ENCODE measurements around the gene CBR1. TPM values are rescaled to one million over a fixed set of nuclear protein-coding genes. Genes with fewer than 3 reads are reported as not detected.

The CBR1 gene
- total and polyA plus RNA-seq, 9 of the 15 experiments (the other 6 are each of a cell fraction or from before 2014, with no cell fraction given), result 2.5 to 33.8 (median 15.1) TPM

DNA sequence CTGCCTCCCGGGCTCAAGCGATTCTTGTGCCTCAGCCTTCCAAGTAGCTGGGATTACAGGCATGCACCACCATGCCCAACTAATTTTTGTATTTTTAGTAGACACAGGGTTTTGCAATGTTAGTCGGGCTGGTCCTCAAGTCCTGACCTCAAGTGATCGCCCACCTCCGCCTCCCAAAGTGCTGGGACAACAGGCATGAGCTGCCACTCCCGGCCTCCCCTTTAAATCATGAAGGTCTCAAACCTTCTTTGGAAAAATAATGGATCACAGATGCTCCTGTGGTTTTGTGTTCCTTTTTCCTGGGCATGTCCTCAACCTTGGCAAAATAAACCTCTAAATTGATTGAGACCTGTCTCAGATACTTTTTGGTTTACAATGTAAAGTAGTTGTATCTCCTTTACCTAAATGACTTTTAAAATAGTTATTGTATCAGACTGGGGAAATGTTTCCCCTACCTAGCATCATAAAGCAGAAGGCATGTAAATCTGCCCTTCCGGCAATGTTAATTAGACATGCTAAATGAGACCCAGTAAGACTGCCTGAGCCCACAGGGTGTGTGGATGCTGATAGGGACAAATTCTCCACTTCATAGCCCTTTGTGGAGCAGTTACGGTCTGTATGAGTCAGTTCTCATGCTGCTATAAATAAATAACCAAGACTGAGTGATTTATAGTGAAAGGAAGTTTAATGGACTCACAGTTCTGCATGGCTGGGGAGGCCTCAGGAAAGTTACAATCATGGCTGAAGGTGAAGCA lies 27.8 kb downstream of the CBR1 start (continued):
- TF ChIP-seq, protein P1, sequence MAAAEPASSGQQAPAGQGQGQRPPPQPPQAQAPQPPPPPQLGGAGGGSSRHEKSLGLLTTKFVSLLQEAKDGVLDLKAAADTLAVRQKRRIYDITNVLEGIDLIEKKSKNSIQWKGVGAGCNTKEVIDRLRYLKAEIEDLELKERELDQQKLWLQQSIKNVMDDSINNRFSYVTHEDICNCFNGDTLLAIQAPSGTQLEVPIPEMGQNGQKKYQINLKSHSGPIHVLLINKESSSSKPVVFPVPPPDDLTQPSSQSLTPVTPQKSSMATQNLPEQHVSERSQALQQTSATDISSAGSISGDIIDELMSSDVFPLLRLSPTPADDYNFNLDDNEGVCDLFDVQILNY (CRISPR knock-in tag; IDR thresholded peaks at IDR 0.05), result no peak
- no peak for TF ChIP-seq NFRKB (IDR thresholded peaks at IDR 0.05; ENCODE audit: low read depth)
- TF ChIP-seq ZNF24 (IDR thresholded peaks at IDR 0.05), result no peak
- TF ChIP-seq POLR2AphosphoS5 (IDR thresholded peaks at IDR 0.05; ENCODE audit: control insufficient read depth, insufficient read depth, low read depth, low read length), result peak; percentile 44; the same call in 1 of the 2 replicates
- TF ChIP-seq, protein P2, sequence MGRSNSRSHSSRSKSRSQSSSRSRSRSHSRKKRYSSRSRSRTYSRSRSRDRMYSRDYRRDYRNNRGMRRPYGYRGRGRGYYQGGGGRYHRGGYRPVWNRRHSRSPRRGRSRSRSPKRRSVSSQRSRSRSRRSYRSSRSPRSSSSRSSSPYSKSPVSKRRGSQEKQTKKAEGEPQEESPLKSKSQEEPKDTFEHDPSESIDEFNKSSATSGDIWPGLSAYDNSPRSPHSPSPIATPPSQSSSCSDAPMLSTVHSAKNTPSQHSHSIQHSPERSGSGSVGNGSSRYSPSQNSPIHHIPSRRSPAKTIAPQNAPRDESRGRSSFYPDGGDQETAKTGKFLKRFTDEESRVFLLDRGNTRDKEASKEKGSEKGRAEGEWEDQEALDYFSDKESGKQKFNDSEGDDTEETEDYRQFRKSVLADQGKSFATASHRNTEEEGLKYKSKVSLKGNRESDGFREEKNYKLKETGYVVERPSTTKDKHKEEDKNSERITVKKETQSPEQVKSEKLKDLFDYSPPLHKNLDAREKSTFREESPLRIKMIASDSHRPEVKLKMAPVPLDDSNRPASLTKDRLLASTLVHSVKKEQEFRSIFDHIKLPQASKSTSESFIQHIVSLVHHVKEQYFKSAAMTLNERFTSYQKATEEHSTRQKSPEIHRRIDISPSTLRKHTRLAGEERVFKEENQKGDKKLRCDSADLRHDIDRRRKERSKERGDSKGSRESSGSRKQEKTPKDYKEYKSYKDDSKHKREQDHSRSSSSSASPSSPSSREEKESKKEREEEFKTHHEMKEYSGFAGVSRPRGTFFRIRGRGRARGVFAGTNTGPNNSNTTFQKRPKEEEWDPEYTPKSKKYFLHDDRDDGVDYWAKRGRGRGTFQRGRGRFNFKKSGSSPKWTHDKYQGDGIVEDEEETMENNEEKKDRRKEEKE (IDR thresholded peaks at IDR 0.05; ENCODE audit: borderline replicate concordance in 1 of 2, control insufficient read depth in 1 of 2, low read depth in 2 of 2, low read length in 1 of 2), result no peak
- TF ChIP-seq CEBPG (CRISPR knock-in tag; IDR thresholded peaks at IDR 0.05), result no peak
- no peak for TF ChIP-seq CEBPG (tag; conservative IDR thresholded peaks at IDR 0.05 in 1 of 2, IDR thresholded peaks at IDR 0.05 in 1 of 2)
- no peak for TF ChIP-seq ELF1 (tag; IDR thresholded peaks at IDR 0.05)
- TF ChIP-seq MAZ (CRISPR knock-in tag; conservative IDR thresholded peaks at IDR 0.05 in 1 of 2, IDR thresholded peaks at IDR 0.05 in 1 of 2), result 0 out of 4 replicates have a peak, but pooled peaks of 1 of the 2 experiments have one; percentile 41
- TF ChIP-seq ZNF431 (CRISPR knock-in tag; IDR thresholded peaks at IDR 0.05), result 0 out of 2 replicates have a peak, but pooled peaks have one; percentile 37
- peak; percentile 69 for TF ChIP-seq CBFA2T3 (IDR thresholded peaks at IDR 0.05)
- no peak; a peak in 1 of 4 replicates for TF ChIP-seq TEAD1 (CRISPR knock-in tag; IDR thresholded peaks at IDR 0.05)
- TF ChIP-seq MCM3 (IDR thresholded peaks at IDR 0.05), result no peak
- TF ChIP-seq ETV1 (tag; conservative IDR thresholded peaks at IDR 0.05; ENCODE audit: low read depth), result peak; percentile 33; the same call in 1 of the 2 replicates
- TF ChIP-seq TGIF2 (CRISPR knock-in tag; IDR thresholded peaks at IDR 0.05), result no peak
- TF ChIP-seq, protein P3, sequence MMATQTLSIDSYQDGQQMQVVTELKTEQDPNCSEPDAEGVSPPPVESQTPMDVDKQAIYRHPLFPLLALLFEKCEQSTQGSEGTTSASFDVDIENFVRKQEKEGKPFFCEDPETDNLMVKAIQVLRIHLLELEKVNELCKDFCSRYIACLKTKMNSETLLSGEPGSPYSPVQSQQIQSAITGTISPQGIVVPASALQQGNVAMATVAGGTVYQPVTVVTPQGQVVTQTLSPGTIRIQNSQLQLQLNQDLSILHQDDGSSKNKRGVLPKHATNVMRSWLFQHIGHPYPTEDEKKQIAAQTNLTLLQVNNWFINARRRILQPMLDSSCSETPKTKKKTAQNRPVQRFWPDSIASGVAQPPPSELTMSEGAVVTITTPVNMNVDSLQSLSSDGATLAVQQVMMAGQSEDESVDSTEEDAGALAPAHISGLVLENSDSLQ (IDR thresholded peaks at IDR 0.05), result peak; percentile 89
- peak; percentile 41; the same call in 1 of the 2 replicates for TF ChIP-seq EP300 (IDR thresholded peaks at IDR 0.05; ENCODE audit: low read length)
- no peak for TF ChIP-seq ZKSCAN3 (CRISPR knock-in tag; IDR thresholded peaks at IDR 0.05)
- peak; percentile 96 for TF ChIP-seq ZNF766 (CRISPR knock-in tag; conservative IDR thresholded peaks at IDR 0.05)
- TF ChIP-seq MYBL2 (IDR thresholded peaks at IDR 0.05; ENCODE audit: low read depth), result no peak
- no peak for TF ChIP-seq MYBL2 (CRISPR knock-in tag; IDR thresholded peaks at IDR 0.05; ENCODE audit: borderline replicate concordance)
- TF ChIP-seq PRPF4 (IDR thresholded peaks at IDR 0.05; ENCODE audit: insufficient read depth, low read depth, low read length, poor library complexity, severe bottlenecking), result no peak

Measured in K562 (cell line).